ENCODE measurements around the gene SH3RF2.
"Not testable (repeated sequence)": the region's sequence is repeated elsewhere in the genome, so short reads cannot be mapped to it uniquely, and the experiment has no call there.

Gene SH3RF2

DNA sequence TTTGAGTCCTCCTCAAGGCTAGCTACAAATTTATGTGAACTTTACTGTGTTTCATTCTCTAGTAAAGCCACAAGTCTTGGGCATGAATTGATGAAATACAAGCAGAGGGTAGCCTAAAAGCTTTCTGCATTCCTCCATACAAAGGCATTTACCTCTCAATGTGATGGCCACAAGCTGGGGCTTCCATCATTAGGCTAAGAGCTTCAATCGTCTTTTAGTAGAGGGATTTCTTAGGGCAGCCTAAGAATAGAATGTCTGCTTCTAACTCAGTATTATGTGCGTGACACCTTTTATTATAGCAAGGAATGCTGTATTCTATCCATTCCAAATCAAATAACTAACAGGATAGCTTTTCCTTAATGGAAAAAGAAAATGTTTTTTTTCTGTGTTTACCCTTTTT, 165.3 kb downstream of the SH3RF2 start:
- DNase-seq: no peak

GRCh38 chr5:146103594-146103993, 167.2 kb downstream of the SH3RF2 start:
- no peak for DNase-seq

GRCh38 chr5:146105477-146105876, 169.1 kb downstream of the SH3RF2 start, which contains the start of gene PLAC8L1:
PLAC8L1 (minus strand) TSS chr5:146105577; CDS start chr5:146104311, 1,266 bp downstream.
- no peak for DNase-seq

DNA sequence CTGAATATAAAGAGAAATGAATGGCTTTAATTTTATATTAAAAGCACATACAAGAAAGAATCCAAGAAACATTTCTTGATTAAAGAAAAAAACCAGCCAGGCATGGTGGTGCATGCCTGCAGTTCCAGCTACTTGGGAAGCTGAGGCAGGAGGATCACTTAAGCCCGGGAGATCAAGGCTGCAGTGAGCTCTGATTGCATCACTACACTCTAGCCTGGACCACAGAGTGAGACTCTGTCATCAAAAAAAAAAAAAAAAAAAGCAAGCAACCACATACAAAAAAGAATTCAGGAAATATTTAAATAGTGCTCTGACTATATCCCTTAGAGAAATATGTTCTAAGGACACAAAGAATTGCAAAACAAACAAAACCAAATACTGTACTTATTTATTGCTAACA, 171.5 kb downstream of the SH3RF2 start:
- no peak for DNase-seq

- DNase-seq: not testable (repeated sequence)
Measured at GRCh38 chr5:146108870-146109269, 172.5 kb downstream of the SH3RF2 start.

GRCh38 chr5:146109379-146109778, 173.0 kb downstream of the SH3RF2 start:
- DNase-seq: no peak

GRCh38 chr5:146111409-146111808, 175.0 kb downstream of the SH3RF2 start:
- DNase-seq: no peak

DNA sequence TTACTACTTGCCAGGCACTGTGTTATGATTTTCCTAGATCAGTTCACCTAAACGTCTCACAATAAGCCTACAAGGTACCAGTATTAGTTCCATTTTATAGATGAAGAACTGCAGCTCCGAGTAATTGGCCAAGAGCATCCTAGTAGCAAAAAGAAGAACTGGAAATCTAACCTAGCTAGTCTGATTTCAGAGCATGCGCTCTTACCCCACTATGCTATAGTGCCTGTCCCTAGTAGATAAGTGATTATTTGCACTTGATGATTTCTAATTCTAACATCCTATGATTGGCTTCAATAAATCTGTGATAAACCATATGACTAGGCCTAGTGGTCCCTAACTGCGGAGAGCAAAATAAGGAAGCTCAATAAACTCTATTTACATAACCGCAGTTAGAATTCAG, 176.1 kb downstream of the SH3RF2 start:
- no peak for DNase-seq

Measured in activated T-cell treated with anti-CD3 and anti-CD28 coated beads, Interleukin-2, amount 50 U/mL, for 1 hour (primary cell).